A549 (cell line): Measurements from ENCODE around the gene PSME3IP1.
"Not testable (repeated sequence)": the region's sequence is repeated elsewhere in the genome, so short reads cannot be mapped to it uniquely, and the experiment has no call there.

ENCODE experiments used
- CBX8 ChIP-seq: fragments of 200-600 bp; sonication (generic); IDR thresholded peaks from 2 replicates; pipeline ENCODE4 v1.6.1; 2016
- CTCF ChIP-seq: fragments of >200 bp; sonication (Bioruptor Twin); formaldehyde crosslinking; IDR thresholded peaks from 3 replicates; pipeline ENCODE4 v1.5.1; 2016
- EP300 ChIP-seq, 2 experiments: fragments of >200 bp; sonication (Bioruptor Twin); formaldehyde crosslinking; IDR thresholded peaks; 2 replicates in 1 of 2; 3 replicates in 1 of 2; pipeline ENCODE4 v1.6.1; 2016 to 2017
- HOXB5 ChIP-seq: fragments of 250-450 bp; sonication (Bioruptor Pico); IDR thresholded peaks from 2 replicates; pipeline ENCODE4 v1.5.0; 2020; ENCODE audit warnings: mild to moderate bottlenecking, moderate library complexity
- MAFK ChIP-seq: fragments of 450-650 bp; IDR thresholded peaks from 2 replicates; pipeline ENCODE4 v1.6.1; 2014; ENCODE audit not compliant: partially characterized antibody
- POLR2A ChIP-seq: IDR thresholded peaks from 2 replicates; pipeline ENCODE4 v1.6.1; 2012; ENCODE audit warnings: mild to moderate bottlenecking, low read length
- POLR2AphosphoS2 ChIP-seq: conservative IDR thresholded peaks from 2 replicates; pipeline ENCODE4 v1.6.1; 2012; ENCODE audit warnings: low read length, improper control_type of control experiment, inconsistent platforms
- RAD21 ChIP-seq, 2 experiments: fragments of >200 bp in 1 of 2; sonication (Bioruptor Twin) in 1 of 2; formaldehyde crosslinking in 1 of 2; IDR thresholded peaks in 1 of 2; conservative IDR thresholded peaks in 1 of 2; 2 replicates in 1 of 2; 3 replicates in 1 of 2; pipeline ENCODE4 v1.6.1; 2012 to 2018; ENCODE audit warnings: inconsistent platforms in 1 of 2
- TF ChIP-seq, protein P1 (sequence below): fragments of 250-450 bp; sonication (Bioruptor Pico); IDR thresholded peaks from 2 replicates; pipeline ENCODE4 v1.5.0; 2021; ENCODE audit warnings: mild to moderate bottlenecking, moderate library complexity, borderline replicate concordance

DNA sequence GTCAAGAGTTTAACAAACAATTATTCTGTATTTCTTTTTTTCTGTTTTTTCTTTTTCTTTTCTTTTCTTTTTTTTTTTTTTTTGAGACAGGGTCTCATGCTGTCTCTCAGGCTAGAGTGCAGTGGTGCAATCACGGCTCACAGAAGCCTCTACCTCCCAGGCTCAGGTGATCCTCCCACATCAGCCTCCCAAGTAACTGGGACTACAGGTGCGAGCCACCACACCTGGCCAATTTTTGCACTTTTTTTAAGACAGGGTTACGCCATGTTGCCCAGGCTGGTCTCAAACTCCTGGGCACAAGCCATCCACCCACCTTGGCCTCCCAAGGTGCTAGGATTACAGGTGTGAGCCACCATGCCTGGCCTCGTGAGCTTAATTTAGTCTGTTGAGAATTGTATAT, 3.7 kb upstream of the PSME3IP1 start:
- TF ChIP-seq, protein P1, sequence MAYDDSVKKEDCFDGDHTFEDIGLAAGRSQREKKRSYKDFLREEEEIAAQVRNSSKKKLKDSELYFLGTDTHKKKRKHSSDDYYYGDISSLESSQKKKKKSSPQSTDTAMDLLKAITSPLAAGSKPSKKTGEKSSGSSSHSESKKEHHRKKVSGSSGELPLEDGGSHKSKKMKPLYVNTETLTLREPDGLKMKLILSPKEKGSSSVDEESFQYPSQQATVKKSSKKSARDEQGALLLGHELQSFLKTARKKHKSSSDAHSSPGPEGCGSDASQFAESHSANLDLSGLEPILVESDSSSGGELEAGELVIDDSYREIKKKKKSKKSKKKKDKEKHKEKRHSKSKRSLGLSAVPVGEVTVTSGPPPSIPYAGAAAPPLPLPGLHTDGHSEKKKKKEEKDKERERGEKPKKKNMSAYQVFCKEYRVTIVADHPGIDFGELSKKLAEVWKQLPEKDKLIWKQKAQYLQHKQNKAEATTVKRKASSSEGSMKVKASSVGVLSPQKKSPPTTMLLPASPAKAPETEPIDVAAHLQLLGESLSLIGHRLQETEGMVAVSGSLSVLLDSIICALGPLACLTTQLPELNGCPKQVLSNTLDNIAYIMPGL (CRISPR knock-in tag), result not testable (repeated sequence)
- TF ChIP-seq POLR2A; POLR2AphosphoS2; EP300 (IDR thresholded peaks at IDR 0.05); CTCF; CBX8; MAFK; RAD21 (conservative IDR thresholded peaks at IDR 0.05 in 1 of 2, IDR thresholded peaks at IDR 0.05 in 1 of 2); HOXB5 (CRISPR knock-in tag): not testable (repeated sequence)
